GM23338 (cell line): Measurements from ENCODE around the gene SRR. TPM values are rescaled to one million over a fixed set of nuclear protein-coding genes. Genes with fewer than 3 reads are reported as not detected.

Source experiments
- ATAC-seq: fragments of 200-7000 bp; cut with Tn5 transposase; 3 replicates; pipeline ENCODE4 v1.9.1; 2020
- DNase-seq: peaks from one replicate; pipeline ENCODE4 v3.0.0-alpha.2; 2015; ENCODE audit warnings: low spot score
- H2AFZ ChIP-seq: fragments of 200-600 bp; sonication (generic); 2 replicates; pipeline ENCODE4 v1.8.0; 2016; ENCODE audit warnings: antibody characterized with exemption, mild to moderate bottlenecking, moderate library complexity
- H3F3A ChIP-seq: fragments of 200-600 bp; sonication (generic); replicated peaks from 2 replicates; pipeline ENCODE4 v1.8.0; 2017; ENCODE audit warnings: antibody characterized with exemption, mixed run types, low read depth
- H3K27ac ChIP-seq: fragments of 200-600 bp; sonication (generic); 2 replicates; pipeline ENCODE4 v1.6.1; 2016; ENCODE audit warnings: low read depth
- H3K27me3 ChIP-seq: fragments of 200-600 bp; sonication (generic); 2 replicates; pipeline ENCODE4 v1.8.0; 2016; ENCODE audit warnings: mild to moderate bottlenecking, mixed run types, moderate library complexity; ENCODE audit not compliant: insufficient read depth
- H3K36me3 ChIP-seq: fragments of 200-600 bp; sonication (generic); 2 replicates; pipeline ENCODE4 v1.8.0; 2016; ENCODE audit warnings: mild to moderate bottlenecking; ENCODE audit not compliant: insufficient read depth
- H3K4me1 ChIP-seq: fragments of 200-600 bp; sonication (generic); 2 replicates; pipeline ENCODE4 v1.8.0; 2016; ENCODE audit warnings: mild to moderate bottlenecking, moderate library complexity; ENCODE audit not compliant: insufficient read depth
- H3K4me2 ChIP-seq: fragments of 200-600 bp; sonication (generic); 2 replicates; pipeline ENCODE4 v1.7.1; 2017; ENCODE audit warnings: mixed run types
- H3K4me3 ChIP-seq: fragments of 200-600 bp; sonication (generic); 2 replicates; pipeline ENCODE4 v1.6.1; 2016; ENCODE audit warnings: mixed run types
- H3K79me2 ChIP-seq: fragments of 200-600 bp; sonication (generic); replicated peaks from 2 replicates; pipeline ENCODE4 v1.8.0; 2017; ENCODE audit warnings: mild to moderate bottlenecking; ENCODE audit not compliant: insufficient read depth
- H3K9me2 ChIP-seq: fragments of 200-600 bp; sonication (generic); 2 replicates; pipeline ENCODE4 v1.8.0; 2017; ENCODE audit not compliant: insufficient read depth
- H4K20me1 ChIP-seq: fragments of 200-600 bp; sonication (generic); replicated peaks from 2 replicates; pipeline ENCODE4 v1.8.0; 2017; ENCODE audit warnings: mild to moderate bottlenecking; ENCODE audit not compliant: insufficient read depth
- H3K27ac Mint-ChIP-seq: 2 replicates; pipeline ENCODE4 v1.8.0; 2020; ENCODE audit warnings: inconsistent platforms, mild to moderate bottlenecking, moderate library complexity, mixed read lengths
- H3K27me3 Mint-ChIP-seq: 3 replicates; pipeline ENCODE4 v1.8.0; 2022; ENCODE audit warnings: low read depth, mild to moderate bottlenecking, moderate library complexity, mixed read lengths, inconsistent platforms; ENCODE audit not compliant: insufficient read depth, poor library complexity
- H3K36me3 Mint-ChIP-seq: 3 replicates; pipeline ENCODE4 v1.8.0; 2021; ENCODE audit warnings: low read depth, mild to moderate bottlenecking, inconsistent platforms, moderate library complexity, mixed read lengths
- H3K4me1 Mint-ChIP-seq: 3 replicates; pipeline ENCODE4 v1.8.0; 2020; ENCODE audit warnings: mild to moderate bottlenecking, inconsistent platforms, mixed read lengths
- H3K4me3 Mint-ChIP-seq: 3 replicates; pipeline ENCODE4 v1.8.0; 2021; ENCODE audit warnings: moderate library complexity, mild to moderate bottlenecking, inconsistent platforms, mixed read lengths
- H3K9me3 Mint-ChIP-seq: 3 replicates; pipeline ENCODE4 v1.8.0; 2020; ENCODE audit warnings: moderate library complexity, mild to moderate bottlenecking, inconsistent platforms, mixed read lengths
- CREB1 ChIP-seq: fragments of 250-450 bp; sonication (Bioruptor Pico); IDR thresholded peaks from 2 replicates; pipeline ENCODE4 v1.5.0; 2020; ENCODE audit warnings: low read depth, mild to moderate bottlenecking, moderate library complexity
- ETS1 ChIP-seq: IDR thresholded peaks from 2 replicates; pipeline ENCODE4 v1.6.1; 2016; ENCODE audit warnings: antibody characterized with exemption
- EZH2 ChIP-seq: fragments of 200-600 bp; sonication (generic); IDR thresholded peaks from one replicate; pipeline ENCODE4 v1.8.0; 2017; ENCODE audit warnings: antibody characterized with exemption, mild to moderate bottlenecking, low read depth; ENCODE audit not compliant: unreplicated experiment
- EZH2phosphoT487 ChIP-seq: fragments of 200-600 bp; sonication (generic); IDR thresholded peaks from one replicate; pipeline ENCODE4 v1.8.1; 2018; ENCODE audit warnings: antibody characterized with exemption; ENCODE audit not compliant: unreplicated experiment
- JUNB ChIP-seq: IDR thresholded peaks from one replicate; pipeline ENCODE4 v1.6.1; 2016; ENCODE audit warnings: antibody characterized with exemption; ENCODE audit not compliant: unreplicated experiment
- NANOG ChIP-seq: IDR thresholded peaks from 2 replicates; pipeline ENCODE4 v1.6.1; 2016; ENCODE audit warnings: antibody characterized with exemption, borderline replicate concordance
- POLR2AphosphoS5 ChIP-seq: IDR thresholded peaks from 2 replicates; pipeline ENCODE4 v1.6.1; 2016; ENCODE audit warnings: antibody characterized with exemption, low read depth
- REST ChIP-seq: IDR thresholded peaks from one replicate; pipeline ENCODE4 v1.6.1; 2018; ENCODE audit warnings: antibody characterized with exemption; ENCODE audit not compliant: unreplicated experiment
- STAT1 ChIP-seq: IDR thresholded peaks from one replicate; pipeline ENCODE4 v1.6.1; 2016; ENCODE audit warnings: antibody characterized with exemption; ENCODE audit not compliant: unreplicated experiment
- ZNF114 ChIP-seq: fragments of 250-450 bp; sonication (Bioruptor Pico); IDR thresholded peaks from 2 replicates; pipeline ENCODE4 v1.5.0; 2020; ENCODE audit warnings: mild to moderate bottlenecking, moderate library complexity
- ZNF331 ChIP-seq: fragments of 250-450 bp; sonication (Bioruptor Pico); IDR thresholded peaks from 2 replicates; pipeline ENCODE4 v1.5.0; 2020; ENCODE audit warnings: low read depth, mild to moderate bottlenecking, moderate library complexity
- polyA plus RNA-seq: library from polyadenylated mRNA; unstranded; fragments of >200 nt; fragmentation: Nextera tagmentation; extraction: Ambion mirVana; gene quantifications from 2 replicates; pipeline ENCODE4 v1.2.1, GENCODE V29; 2016
- total RNA-seq: library from RNA; depleted of rRNA; stranded (reverse); fragments of >200 nt; shearing (Covaris generic); gene quantifications from 2 replicates; pipeline ENCODE4 v1.2.3, GENCODE V29; 2014

SRR gene
- total and polyA plus RNA-seq, 2 experiments from 2014 or later, result 2.8 to 5.4 TPM

GRCh38 chr17:2283302-2283701 lies 20.4 kb upstream of the SRR start:
- Histone ChIP-seq H3K79me2 (no peaks in the 10 kb centered on the region), H3K4me2 (no peak overlapping the region), H3K36me3 (peaks cover 25% of the 10 kb centered on the region), H3K9me2 (no peaks in the 10 kb centered on the region), H2AFZ (no peak overlapping the region), H3K4me3 (no peak overlapping the region), H4K20me1 (peaks cover 9% of the 10 kb centered on the region; the same call in 1 of the 2 replicates), H3K27me3 (no peaks in the 10 kb centered on the region), H3F3A (peaks cover 20% of the 10 kb centered on the region; the same call in 1 of the 2 replicates), H3K27ac (no peak overlapping the region), H3K4me1 (no peaks in the 10 kb centered on the region)
- Mint-ChIP-seq H3K4me1 (no peaks in the 10 kb centered on the region), H3K36me3 (peaks cover 54% of the 10 kb centered on the region), H3K27ac (no peak overlapping the region), H3K27me3 (peaks cover 3% of the 10 kb centered on the region), H3K4me3 (no peak overlapping the region), H3K9me3 (no peaks in the 10 kb centered on the region)
- DNase-seq, result no peak
- no peak for ATAC-seq
- TF ChIP-seq ZNF331 (CRISPR knock-in tag) (no peak), POLR2AphosphoS5 (no peak), EZH2phosphoT487 (no peak), CREB1 (CRISPR knock-in tag) (no peak), STAT1 (no peak), REST (no peak), ETS1 (no peak), NANOG (no peak), EZH2 (no peak), JUNB (no peak)

GRCh38 chr17:2289878-2290478 lies 13.8 kb upstream of the SRR start:
- 0 out of 2 replicates have a peak, but pooled peaks cover 5% of the 10 kb centered on the region for H3F3A ChIP-seq
- peaks cover 8% of the 10 kb centered on the region for H4K20me1 ChIP-seq
- no peak overlapping the region for H3K4me3 ChIP-seq
- ATAC-seq, result no peak
- no peaks in the 10 kb centered on the region for H3K9me3 Mint-ChIP-seq
- no peak overlapping the region for H3K4me3 Mint-ChIP-seq
- H2AFZ ChIP-seq, result no peak overlapping the region
- no peaks in the 10 kb centered on the region for H3K9me2 ChIP-seq
- H3K4me1 ChIP-seq, result no peaks in the 10 kb centered on the region
- DNase-seq, result no peak
- peaks cover 11% of the 10 kb centered on the region for H3K79me2 ChIP-seq
- H3K36me3 ChIP-seq, result peaks cover 28% of the 10 kb centered on the region
- H3K36me3 Mint-ChIP-seq, result peaks cover 55% of the 10 kb centered on the region
- no peaks in the 10 kb centered on the region for H3K27me3 ChIP-seq
- no peak overlapping the region for H3K4me2 ChIP-seq
- H3K27ac ChIP-seq, result no peak overlapping the region
- no peaks in the 10 kb centered on the region for H3K4me1 Mint-ChIP-seq
- H3K27me3 Mint-ChIP-seq, result peaks cover 1% of the 10 kb centered on the region
- no peak overlapping the region for H3K27ac Mint-ChIP-seq
- no peak for TF ChIP-seq CREB1 (CRISPR knock-in tag)
- TF ChIP-seq ETS1, result no peak
- TF ChIP-seq POLR2AphosphoS5, result no peak
- no peak for TF ChIP-seq ZNF114 (CRISPR knock-in tag)
- TF ChIP-seq JUNB, result no peak
